DOHH2 (cell line): ENCODE results near the gene SHROOM3.

Source experiments
- H3F3A ChIP-seq: fragments of 200-600 bp; sonication (generic), shearing (Covaris generic); 2 replicates; pipeline ENCODE4 v1.6.0; 2016; ENCODE audit warnings: antibody characterized with exemption, mild to moderate bottlenecking; ENCODE audit not compliant: control insufficient read depth, insufficient read depth
- H3K27ac ChIP-seq: fragments of 200-600 bp; sonication (generic); 2 replicates; pipeline ENCODE4 v1.5.1; 2014; ENCODE audit warnings: low read depth, mild to moderate bottlenecking, low read length, moderate library complexity
- H3K27me3 ChIP-seq: fragments of 200-600 bp; sonication (generic); 2 replicates; pipeline ENCODE4 v1.6.1; 2014; ENCODE audit warnings: mild to moderate bottlenecking, low read length, mixed read lengths; ENCODE audit not compliant: control insufficient read depth
- H3K36me3 ChIP-seq: fragments of 200-600 bp; sonication (generic); 2 replicates; pipeline ENCODE4 v1.6.1; 2014; ENCODE audit warnings: mild to moderate bottlenecking, low read length, moderate library complexity, mixed read lengths; ENCODE audit not compliant: control insufficient read depth
- H3K4me1 ChIP-seq: fragments of 200-600 bp; sonication (generic); 2 replicates; pipeline ENCODE4 v1.6.1; 2014; ENCODE audit warnings: mild to moderate bottlenecking, low read length, mixed read lengths; ENCODE audit not compliant: control insufficient read depth
- H3K4me2 ChIP-seq: fragments of 200-600 bp; sonication (generic); 2 replicates; pipeline ENCODE4 v1.6.0; 2014; ENCODE audit warnings: mild to moderate bottlenecking, low read length, moderate library complexity
- H3K4me3 ChIP-seq: fragments of 200-600 bp; sonication (generic); 2 replicates; pipeline ENCODE4 v1.5.1; 2014; ENCODE audit warnings: mild to moderate bottlenecking, low read length, mixed read lengths
- H3K79me2 ChIP-seq: fragments of 200-600 bp; sonication (generic); 2 replicates; pipeline ENCODE4 v1.6.1; 2014; ENCODE audit warnings: mild to moderate bottlenecking, low read length, mixed read lengths; ENCODE audit not compliant: control insufficient read depth
- H3K9me2 ChIP-seq: fragments of 200-600 bp; sonication (generic); replicated peaks from 2 replicates; pipeline ENCODE4 v1.6.1; 2014; ENCODE audit warnings: mild to moderate bottlenecking, low read length, mixed read lengths; ENCODE audit not compliant: control insufficient read depth
- H3K9me3 ChIP-seq: fragments of 200-600 bp; sonication (generic); 2 replicates; pipeline ENCODE4 v1.6.1; 2014; ENCODE audit warnings: antibody characterized with exemption, low read length, mixed read lengths; ENCODE audit not compliant: control insufficient read depth, insufficient read depth
- H4K20me1 ChIP-seq: fragments of 200-600 bp; sonication (generic); 2 replicates; pipeline ENCODE4 v1.6.0; 2014; ENCODE audit warnings: low read depth, mild to moderate bottlenecking, antibody characterized with exemption, low read length, moderate library complexity; ENCODE audit not compliant: control insufficient read depth, insufficient read depth
- EZH2phosphoT487 ChIP-seq: fragments of 200-600 bp; sonication (generic); IDR thresholded peaks from 2 replicates; pipeline ENCODE4 v1.6.1; 2017; ENCODE audit warnings: borderline replicate concordance, mild to moderate bottlenecking, antibody characterized with exemption, low read length, moderate library complexity, mixed read lengths
- TF ChIP-seq, protein P1 (sequence below): fragments of 200-600 bp; sonication (generic); IDR thresholded peaks from one replicate; pipeline ENCODE4 v1.5.1; 2014; ENCODE audit warnings: antibody characterized with exemption, mild to moderate bottlenecking, low read depth, low read length; ENCODE audit not compliant: poor library complexity, severe bottlenecking

Gene SHROOM3

DNA sequence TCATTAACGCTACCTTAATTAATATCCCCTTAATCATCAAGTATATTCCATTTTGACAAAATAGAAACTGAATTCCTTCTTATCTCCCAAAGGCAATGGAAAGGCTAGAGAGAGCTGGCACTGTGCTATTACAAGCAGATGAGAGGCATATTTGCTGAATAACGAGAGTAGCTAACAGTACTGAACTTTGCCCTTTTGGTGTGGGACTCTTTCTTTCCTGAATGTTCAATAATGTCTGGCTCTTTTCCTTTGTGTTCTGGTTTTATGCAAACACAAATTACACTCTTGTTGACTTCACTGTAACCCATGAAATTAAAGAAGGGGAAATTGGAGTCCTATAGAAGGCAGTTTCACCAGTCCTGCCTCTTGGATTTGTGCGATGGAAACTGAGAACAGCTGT lies 63.5 kb downstream of the SHROOM3 start:
- no peak overlapping the region for H3K27ac ChIP-seq
- H3K4me1 ChIP-seq, result no peaks in the 10 kb centered on the region
- H3K4me3 ChIP-seq, result no peak overlapping the region
- no peak overlapping the region for H3K4me2 ChIP-seq
- H3K9me3 ChIP-seq, result no peaks in the 10 kb centered on the region
- no peaks in the 10 kb centered on the region for H3F3A ChIP-seq
- TF ChIP-seq, protein P1, sequence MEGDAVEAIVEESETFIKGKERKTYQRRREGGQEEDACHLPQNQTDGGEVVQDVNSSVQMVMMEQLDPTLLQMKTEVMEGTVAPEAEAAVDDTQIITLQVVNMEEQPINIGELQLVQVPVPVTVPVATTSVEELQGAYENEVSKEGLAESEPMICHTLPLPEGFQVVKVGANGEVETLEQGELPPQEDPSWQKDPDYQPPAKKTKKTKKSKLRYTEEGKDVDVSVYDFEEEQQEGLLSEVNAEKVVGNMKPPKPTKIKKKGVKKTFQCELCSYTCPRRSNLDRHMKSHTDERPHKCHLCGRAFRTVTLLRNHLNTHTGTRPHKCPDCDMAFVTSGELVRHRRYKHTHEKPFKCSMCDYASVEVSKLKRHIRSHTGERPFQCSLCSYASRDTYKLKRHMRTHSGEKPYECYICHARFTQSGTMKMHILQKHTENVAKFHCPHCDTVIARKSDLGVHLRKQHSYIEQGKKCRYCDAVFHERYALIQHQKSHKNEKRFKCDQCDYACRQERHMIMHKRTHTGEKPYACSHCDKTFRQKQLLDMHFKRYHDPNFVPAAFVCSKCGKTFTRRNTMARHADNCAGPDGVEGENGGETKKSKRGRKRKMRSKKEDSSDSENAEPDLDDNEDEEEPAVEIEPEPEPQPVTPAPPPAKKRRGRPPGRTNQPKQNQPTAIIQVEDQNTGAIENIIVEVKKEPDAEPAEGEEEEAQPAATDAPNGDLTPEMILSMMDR, result no peak
- TF ChIP-seq EZH2phosphoT487, result no peak
- no peaks in the 10 kb centered on the region for H4K20me1 ChIP-seq
- H3K79me2 ChIP-seq, result no peaks in the 10 kb centered on the region
- H3K9me2 ChIP-seq, result no peaks in the 10 kb centered on the region
- peaks cover 7% of the 10 kb centered on the region for H3K27me3 ChIP-seq
- no peaks in the 10 kb centered on the region for H3K36me3 ChIP-seq

GRCh38 chr4:76499461-76499860 lies 64.4 kb downstream of the SHROOM3 start:
- no peak overlapping the region for H3K4me3 ChIP-seq
- H3K27ac ChIP-seq, result no peak overlapping the region
- no peak for TF ChIP-seq EZH2phosphoT487
- TF ChIP-seq, protein P1, result no peak
- H3K4me1 ChIP-seq, result no peaks in the 10 kb centered on the region
- H3K4me2 ChIP-seq, result no peak overlapping the region
- H3F3A ChIP-seq, result no peaks in the 10 kb centered on the region
- H3K9me2 ChIP-seq, result no peaks in the 10 kb centered on the region
- H3K9me3 ChIP-seq, result no peaks in the 10 kb centered on the region
- no peaks in the 10 kb centered on the region for H4K20me1 ChIP-seq
- peaks cover 4% of the 10 kb centered on the region for H3K27me3 ChIP-seq
- no peaks in the 10 kb centered on the region for H3K36me3 ChIP-seq
- no peaks in the 10 kb centered on the region for H3K79me2 ChIP-seq

DNA sequence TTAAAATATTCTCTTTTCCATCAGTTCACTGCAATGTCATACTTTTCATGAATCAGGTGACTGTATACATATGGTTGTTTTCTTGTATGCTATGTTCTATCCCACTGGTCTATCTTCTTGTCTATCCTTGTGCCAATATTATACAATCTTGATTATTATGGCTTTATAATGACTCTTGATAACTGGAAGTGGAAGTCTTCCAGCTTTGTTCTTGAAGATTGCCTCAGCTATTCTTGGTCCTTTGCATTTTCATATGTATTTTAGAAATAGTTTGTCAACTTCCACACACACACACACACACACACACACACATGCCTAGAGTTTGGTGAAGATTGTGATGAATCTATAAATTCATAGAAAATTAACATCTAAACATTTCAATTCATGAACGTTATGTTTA lies 67.9 kb downstream of the SHROOM3 start:
- Histone ChIP-seq H3K4me3 (no peak overlapping the region), H3K27me3 (peaks cover 4% of the 10 kb centered on the region), H3K4me1 (no peaks in the 10 kb centered on the region), H3F3A (no peaks in the 10 kb centered on the region), H3K36me3 (no peaks in the 10 kb centered on the region), H3K79me2 (no peaks in the 10 kb centered on the region), H3K27ac (no peak overlapping the region), H3K9me3 (no peaks in the 10 kb centered on the region), H4K20me1 (no peaks in the 10 kb centered on the region), H3K9me2 (no peaks in the 10 kb centered on the region), H3K4me2 (no peak overlapping the region)
- TF ChIP-seq, protein P1, result no peak
- TF ChIP-seq EZH2phosphoT487, result no peak
